ENCODE data around the gene GLRX5.

DNA sequence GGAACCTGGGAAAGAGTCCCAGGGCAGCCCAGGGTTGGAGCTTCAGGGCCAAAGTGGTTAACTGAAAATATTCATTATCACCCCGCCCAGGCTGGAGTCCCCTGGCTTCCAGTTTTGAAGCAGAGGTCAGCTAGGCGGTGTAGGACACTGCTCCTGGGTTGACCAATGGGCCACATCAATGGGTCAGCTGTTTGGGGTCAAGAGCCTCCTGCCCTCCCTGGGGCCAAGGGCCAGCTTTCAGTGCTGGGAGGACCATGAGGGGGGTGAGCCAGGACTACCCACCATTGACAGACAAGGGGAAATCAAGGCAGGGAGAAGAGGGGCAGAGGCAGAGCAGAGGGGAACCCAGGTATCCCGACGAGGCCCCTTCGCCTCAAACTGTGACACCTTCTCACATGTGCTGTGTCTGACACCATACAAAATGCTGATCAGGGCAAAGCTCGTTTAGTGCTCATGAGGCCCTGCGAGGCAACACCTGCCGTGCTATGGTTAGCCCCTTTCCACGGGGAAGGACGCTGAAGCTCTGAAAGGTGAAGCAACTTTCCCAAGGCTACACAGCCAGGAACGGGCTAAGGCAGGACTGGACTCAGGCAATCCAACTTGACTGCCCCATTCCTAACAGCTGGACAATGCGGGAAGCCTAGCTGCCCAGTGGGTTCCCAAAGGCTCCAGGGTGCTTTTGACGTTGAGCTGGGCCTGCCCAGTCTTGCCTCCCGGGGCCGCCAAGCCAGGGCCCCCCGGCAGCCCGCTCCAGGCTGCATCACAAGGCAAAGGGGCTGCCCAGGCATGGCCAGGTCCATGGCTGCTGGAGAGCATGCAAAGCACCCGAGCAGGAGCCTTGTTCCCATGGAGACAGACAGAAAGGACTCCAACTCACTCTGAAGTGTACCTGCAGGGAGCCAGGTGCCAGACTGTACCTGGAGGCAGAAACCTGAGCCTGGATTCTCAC, 20.4 kb upstream of the GLRX5 start:
- TF ChIP-seq, protein P1, sequence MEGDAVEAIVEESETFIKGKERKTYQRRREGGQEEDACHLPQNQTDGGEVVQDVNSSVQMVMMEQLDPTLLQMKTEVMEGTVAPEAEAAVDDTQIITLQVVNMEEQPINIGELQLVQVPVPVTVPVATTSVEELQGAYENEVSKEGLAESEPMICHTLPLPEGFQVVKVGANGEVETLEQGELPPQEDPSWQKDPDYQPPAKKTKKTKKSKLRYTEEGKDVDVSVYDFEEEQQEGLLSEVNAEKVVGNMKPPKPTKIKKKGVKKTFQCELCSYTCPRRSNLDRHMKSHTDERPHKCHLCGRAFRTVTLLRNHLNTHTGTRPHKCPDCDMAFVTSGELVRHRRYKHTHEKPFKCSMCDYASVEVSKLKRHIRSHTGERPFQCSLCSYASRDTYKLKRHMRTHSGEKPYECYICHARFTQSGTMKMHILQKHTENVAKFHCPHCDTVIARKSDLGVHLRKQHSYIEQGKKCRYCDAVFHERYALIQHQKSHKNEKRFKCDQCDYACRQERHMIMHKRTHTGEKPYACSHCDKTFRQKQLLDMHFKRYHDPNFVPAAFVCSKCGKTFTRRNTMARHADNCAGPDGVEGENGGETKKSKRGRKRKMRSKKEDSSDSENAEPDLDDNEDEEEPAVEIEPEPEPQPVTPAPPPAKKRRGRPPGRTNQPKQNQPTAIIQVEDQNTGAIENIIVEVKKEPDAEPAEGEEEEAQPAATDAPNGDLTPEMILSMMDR (conservative IDR thresholded peaks at IDR 0.05) = no peak
- TF ChIP-seq ZFX (IDR thresholded peaks at IDR 0.05) = no peak

Measured in C4-2B (cell line).